H1 (cell line): ENCODE results near the gene ASAP2. TPM values are rescaled to one million over a fixed set of nuclear protein-coding genes. Genes with fewer than 3 reads are reported as not detected.

ENCODE experiments used
- CTCF ChIA-PET: fragments of 300-600 bp; sonication (Branson Sonifier 250); formaldehyde crosslinking; loops from one replicate; lab custom pipeline; 2021; ENCODE audit not compliant: partially characterized antibody; lab: Charles Lee
- POLR2A ChIA-PET: fragments of 300-600 bp; sonication (Branson Sonifier 250); formaldehyde crosslinking; loops from one replicate; lab custom pipeline; 2021; ENCODE audit warnings: inconsistent platforms; ENCODE audit not compliant: partially characterized antibody; lab: Charles Lee
- DNase-seq, 2 experiments: peaks; one replicate each; pipeline versions ENCODE4 v3.0.0 to v3.0.0-alpha.2; 2010 to 2022; ENCODE audit warnings: low spot score in 2 of 2, low read depth in 1 of 2, mixed read lengths in 1 of 2
- FAIRE-seq: peaks from 2 replicates; lab custom pipeline; 2011; peaks lifted over from hg19 to GRCh38; lab: Jason Lieb, UNC
- H2AFZ ChIP-seq: 2 replicates; pipeline ENCODE4 v1.8.1; 2012; ENCODE audit warnings: low read length, inconsistent platforms
- H2AK5ac ChIP-seq: 2 replicates; pipeline ENCODE4 v1.6.1; 2013; ENCODE audit warnings: low read depth, low read length
- H2BK120ac ChIP-seq: replicated peaks from 2 replicates; pipeline ENCODE3; 2013; ENCODE audit warnings: low read depth, low read length, inconsistent platforms
- H2BK12ac ChIP-seq: 2 replicates; pipeline ENCODE4 v1.6.1; 2013; ENCODE audit warnings: low read depth, low read length
- H2BK15ac ChIP-seq: 2 replicates; pipeline ENCODE4 v1.6.1; 2013; ENCODE audit warnings: low read length
- H2BK20ac ChIP-seq: 2 replicates; pipeline ENCODE4 v1.6.1; 2013; ENCODE audit warnings: low read length
- H2BK5ac ChIP-seq: 2 replicates; pipeline ENCODE4 v1.6.1; 2013; ENCODE audit warnings: low read depth, low read length
- H3K14ac ChIP-seq: 2 replicates; pipeline ENCODE4 v1.6.1; 2013; ENCODE audit warnings: inconsistent platforms; ENCODE audit not compliant: insufficient read length
- H3K18ac ChIP-seq: 2 replicates; pipeline ENCODE4 v1.6.1; 2013; ENCODE audit warnings: low read length; ENCODE audit errors: extremely low read depth
- H3K23ac ChIP-seq: 2 replicates; pipeline ENCODE4 v1.6.1; 2013; ENCODE audit warnings: inconsistent platforms; ENCODE audit not compliant: insufficient read length
- H3K23me2 ChIP-seq: 2 replicates; pipeline ENCODE4 v1.6.1; 2013; ENCODE audit warnings: low read depth, low read length
- H3K27ac ChIP-seq: 2 replicates; pipeline ENCODE4 v1.6.1; 2011; ENCODE audit warnings: low read depth, low read length, inconsistent platforms
- H3K27me3 ChIP-seq, 4 experiments: replicated peaks in 1 of 4; 1 replicate in 1 of 4; 2 replicates in 3 of 4; pipeline versions ENCODE4 v1.6.1 to v1.8.1; 2011 to 2013; ENCODE audit warnings: low read length in 3 of 4, mild to moderate bottlenecking in 3 of 4, inconsistent platforms in 2 of 4, mixed read lengths in 2 of 4, moderate library complexity in 1 of 4; ENCODE audit not compliant: control insufficient read depth in 3 of 4, insufficient read depth in 3 of 4; ENCODE audit errors: extremely low read depth in 1 of 4
- H3K36me3 ChIP-seq, 4 experiments: 2 replicates each; pipeline versions ENCODE4 v1.6.1 to v1.8.1; 2011 to 2013; ENCODE audit warnings: mild to moderate bottlenecking in 4 of 4, low read length in 3 of 4, moderate library complexity in 2 of 4, control low read depth in 1 of 4, inconsistent platforms in 1 of 4; ENCODE audit not compliant: insufficient read depth in 4 of 4, control insufficient read depth in 2 of 4
- H3K4ac ChIP-seq: replicated peaks from 2 replicates; pipeline ENCODE3; 2013; ENCODE audit warnings: low read length, low read depth, mixed read lengths, inconsistent platforms; ENCODE audit not compliant: insufficient read length
- H3K4me1 ChIP-seq, 4 experiments: replicated peaks in 1 of 4; 1 replicate in 1 of 4; 2 replicates in 3 of 4; pipeline versions ENCODE4 v1.6.1 to v1.8.1; 2011 to 2013; ENCODE audit warnings: low read length in 3 of 4, inconsistent platforms in 2 of 4, mixed read lengths in 1 of 4; ENCODE audit not compliant: insufficient read depth in 4 of 4, control insufficient read depth in 3 of 4
- H3K4me2 ChIP-seq, 2 experiments: 2 replicates each; pipeline versions ENCODE4 v1.6.1 to v1.8.1; 2011 to 2013; ENCODE audit warnings: low read depth in 2 of 2, low read length in 2 of 2, control low read depth in 1 of 2, inconsistent platforms in 1 of 2, mild to moderate bottlenecking in 1 of 2; ENCODE audit not compliant: insufficient read depth in 1 of 2
- H3K4me3 ChIP-seq, 4 experiments: fragments of 200-600, 300-600 bp in 1 of 4; sonication (generic), shearing (Covaris generic), sonication (Bioruptor Twin) in 1 of 4; 2 replicates each; pipeline versions ENCODE4 v1.5.1 to v1.8.1; 2011 to 2016; ENCODE audit warnings: low read length in 4 of 4, low read depth in 3 of 4, control low read depth in 2 of 4, inconsistent platforms in 2 of 4, mild to moderate bottlenecking in 2 of 4, mixed read lengths in 1 of 4, moderate library complexity in 1 of 4; ENCODE audit not compliant: insufficient read depth in 2 of 4; ENCODE audit errors: extremely low read depth in 1 of 4
- H3K56ac ChIP-seq: replicated peaks from 2 replicates; pipeline ENCODE3; 2013; ENCODE audit warnings: low read depth, mild to moderate bottlenecking, mixed read lengths, low read length, inconsistent platforms; ENCODE audit not compliant: insufficient read length
- H3K79me1 ChIP-seq: 2 replicates; pipeline ENCODE4 v1.6.1; 2013; ENCODE audit warnings: low read depth, low read length, control low read depth
- H3K79me2 ChIP-seq, 2 experiments: 2 replicates each; pipeline versions ENCODE4 v1.6.1 to v1.8.1; 2012 to 2013; ENCODE audit warnings: low read length in 2 of 2, mild to moderate bottlenecking in 2 of 2, inconsistent platforms in 1 of 2; ENCODE audit not compliant: insufficient read depth in 2 of 2, control insufficient read depth in 1 of 2
- H3K9ac ChIP-seq, 4 experiments: replicated peaks in 1 of 4; 1 replicate in 1 of 4; 2 replicates in 3 of 4; pipeline versions ENCODE4 v1.6.1 to v1.8.1; 2011 to 2013; ENCODE audit warnings: low read depth in 3 of 4, low read length in 3 of 4, control low read depth in 2 of 4, mild to moderate bottlenecking in 2 of 4, moderate library complexity in 2 of 4, inconsistent platforms in 1 of 4; ENCODE audit errors: extremely low read depth in 1 of 4
- H3K9me3 ChIP-seq, 2 experiments: 2 replicates each; pipeline versions ENCODE4 v1.6.1 to v1.8.1; 2012 to 2013; ENCODE audit warnings: mild to moderate bottlenecking in 2 of 2, moderate library complexity in 2 of 2, control low read depth in 1 of 2, inconsistent platforms in 1 of 2, low read depth in 1 of 2, low read length in 1 of 2, mixed read lengths in 1 of 2; ENCODE audit not compliant: insufficient read depth in 2 of 2
- H4K20me1 ChIP-seq, 2 experiments: replicated peaks in 1 of 2; 2 replicates each; pipeline versions ENCODE3 to v1.8.1; 2011 to 2013; ENCODE audit warnings: inconsistent platforms in 2 of 2, low read length in 2 of 2, mild to moderate bottlenecking in 1 of 2; ENCODE audit not compliant: insufficient read depth in 2 of 2, control insufficient read depth in 1 of 2
- H4K5ac ChIP-seq: 2 replicates; pipeline ENCODE4 v1.6.1; 2013; ENCODE audit warnings: low read length, low read depth, mixed read lengths, inconsistent platforms; ENCODE audit not compliant: insufficient read length
- H4K8ac ChIP-seq: 2 replicates; pipeline ENCODE4 v1.8.0; 2013; ENCODE audit warnings: mild to moderate bottlenecking, moderate library complexity, low read length, inconsistent platforms; ENCODE audit not compliant: insufficient read depth; ENCODE audit errors: extremely low read depth
- H4K91ac ChIP-seq: replicated peaks from 2 replicates; pipeline ENCODE3; 2013; ENCODE audit warnings: low read length, mixed read lengths, inconsistent platforms; ENCODE audit not compliant: insufficient read length
- BCL11A ChIP-seq, 2 experiments: IDR thresholded peaks; one replicate each; pipeline ENCODE4 v1.6.1; 2011; ENCODE audit warnings: low read depth in 2 of 2, low read length in 2 of 2, mild to moderate bottlenecking in 2 of 2
- CEBPB ChIP-seq: IDR thresholded peaks from 2 replicates; pipeline ENCODE4 v1.6.1; 2012; ENCODE audit warnings: low read depth, low read length
- CHD1 ChIP-seq: IDR thresholded peaks from 2 replicates; pipeline ENCODE4 v1.6.1; 2012; ENCODE audit warnings: low read depth, low read length, improper control_type of control experiment
- FOSL1 ChIP-seq: IDR thresholded peaks from 2 replicates; pipeline ENCODE4 v1.6.1; 2011; ENCODE audit warnings: mild to moderate bottlenecking, low read depth, low read length, moderate library complexity; ENCODE audit not compliant: insufficient read depth
- GABPA ChIP-seq: IDR thresholded peaks from 2 replicates; pipeline ENCODE4 v1.6.1; 2011; ENCODE audit warnings: mild to moderate bottlenecking, low read length, moderate library complexity, borderline replicate concordance; ENCODE audit not compliant: insufficient read depth
- JUND ChIP-seq: IDR thresholded peaks from 2 replicates; pipeline ENCODE4 v1.6.1; 2011; ENCODE audit warnings: mild to moderate bottlenecking, improper control_type of control experiment, low read length
- POLR2A ChIP-seq, 2 experiments: IDR thresholded peaks; 1 replicate in 1 of 2; 2 replicates in 1 of 2; pipeline ENCODE4 v1.6.1; 2011; ENCODE audit warnings: low read depth in 2 of 2, low read length in 2 of 2, mild to moderate bottlenecking in 2 of 2; ENCODE audit errors: control extremely low read depth in 1 of 2
- POU5F1 ChIP-seq: IDR thresholded peaks from 2 replicates; pipeline ENCODE4 v1.6.1; 2011; ENCODE audit warnings: low read depth, mild to moderate bottlenecking, low read length, moderate library complexity
- RBBP5 ChIP-seq: IDR thresholded peaks from 2 replicates; pipeline ENCODE4 v1.7.1; 2012; ENCODE audit warnings: low read depth, mild to moderate bottlenecking, inconsistent platforms, low read length, moderate library complexity, borderline replicate concordance
- SP1 ChIP-seq: IDR thresholded peaks from 2 replicates; pipeline ENCODE4 v1.6.1; 2011; ENCODE audit warnings: low read depth, low read length
- SP2 ChIP-seq: IDR thresholded peaks from 2 replicates; pipeline ENCODE4 v1.6.1; 2012; ENCODE audit warnings: mild to moderate bottlenecking, low read length, inconsistent platforms
- TAF1 ChIP-seq: IDR thresholded peaks from 2 replicates; pipeline ENCODE4 v1.6.1; 2011; ENCODE audit warnings: mild to moderate bottlenecking, low read depth, low read length
- TAF7 ChIP-seq: optimal IDR thresholded peaks from 2 replicates; pipeline ENCODE3; 2011; ENCODE audit warnings: low read depth, mild to moderate bottlenecking, inconsistent platforms, low read length, moderate library complexity, borderline replicate concordance
- TCF12 ChIP-seq: IDR thresholded peaks from 2 replicates; pipeline ENCODE4 v1.6.1; 2011; ENCODE audit warnings: low read depth, mild to moderate bottlenecking, low read length
- TEAD4 ChIP-seq: IDR thresholded peaks from 2 replicates; pipeline ENCODE4 v1.6.1; 2012; ENCODE audit warnings: low read depth, low read length, inconsistent platforms, mixed read lengths
- WGBS, 2 experiments: shearing (Covaris generic) in 1 of 2; methylation state at CpG; one replicate each; pipeline versions ENCODE4 v1.1.6 to v1.1.7; 2013 to 2015; ENCODE audit warnings: low lambda C conversion rate in 2 of 2, mixed read lengths in 2 of 2, inconsistent platforms in 1 of 2, low coverage in 1 of 2, missing lambda C conversion rate in 1 of 2; ENCODE audit not compliant: insufficient replicate concordance in 2 of 2, insufficient coverage in 1 of 2, insufficient read length in 1 of 2; ENCODE audit errors: extremely low coverage in 1 of 2, missing lambda C conversion rate in 1 of 2; 5-methylcytosine and 5-hydroxymethylcytosine counted together
- polyA plus RNA-seq, 7 experiments: library from polyadenylated mRNA; depleted of rRNA in 3 of 7; stranded (reverse) in 5 of 7; unstranded in 2 of 7; fragments of >200 nt in 5 of 7; fragments of 200-250 nt in 2 of 7; gene quantifications; 1 replicate in 5 of 7; 2 replicates in 1 of 7; 4 replicates in 1 of 7; pipeline versions ENCODE4 v1.2.1 to v1.2.3, GENCODE V29; 2011 to 2013; ENCODE audit warnings: missing spikeins in 2 of 7, mixed read lengths in 2 of 7
- total RNA-seq: library from RNA; stranded (reverse); fragmentation: NEBNext Ultra II Directional; extraction: Animal tissue kit (Norgen Biotek cat#: 25700); gene quantifications from 2 replicates; pipeline ENCODE4 v1.2.1, GENCODE V29; 2021

The ASAP2 gene
- total and polyA plus RNA-seq, 2 of the 8 experiments (the other 6 are each of a cell fraction or from before 2014, with no cell fraction given), result 10.2 to 18.7 TPM

DNA sequence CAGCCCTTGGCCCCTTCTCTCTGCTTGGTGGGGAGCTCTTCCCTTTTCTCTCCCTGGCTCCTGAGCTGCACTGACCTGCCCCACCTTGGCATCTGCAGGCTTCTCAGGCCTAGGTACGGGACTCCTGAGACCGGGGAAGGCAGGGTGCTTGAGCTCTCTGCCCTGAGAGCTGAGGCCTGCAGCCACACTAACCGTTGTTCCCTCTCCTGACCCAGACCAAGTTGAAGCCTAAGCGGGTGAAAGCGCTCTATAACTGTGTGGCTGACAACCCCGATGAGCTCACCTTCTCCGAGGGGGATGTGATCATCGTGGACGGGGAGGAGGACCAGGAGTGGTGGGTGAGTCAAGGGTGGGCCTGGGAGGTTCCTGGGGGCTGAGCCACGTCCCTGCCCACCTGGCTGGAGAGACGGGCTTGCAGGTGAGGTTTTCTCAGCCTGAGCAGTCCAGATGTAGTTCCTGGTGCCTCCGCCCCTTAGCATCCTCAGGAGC, 194.5 kb downstream of the ASAP2 start:
- Histone ChIP-seq H3K79me1 (no peaks in the 10 kb centered on the region), H3K27ac (no peak overlapping the region), H3K4me1 (no peaks in the 10 kb centered on the region; a peak in 2 of 7 replicates), H4K5ac (no peak overlapping the region), H3K9ac (no peak overlapping the region), H2BK15ac (no peak overlapping the region), H3K9me3 (no peaks in the 10 kb centered on the region), H3K4me3 (no peak overlapping the region), H4K8ac (peak overlapping the region; percentile 65), H3K79me2 (no peaks in the 10 kb centered on the region), H3K23me2 (no peaks in the 10 kb centered on the region), H2AK5ac (no peak overlapping the region), H3K27me3 (no peaks in the 10 kb centered on the region), H2BK12ac (no peak overlapping the region), H2BK120ac (no peak overlapping the region), H4K20me1 (peaks cover 0 to 2% of the 10 kb centered on the region in 2 experiments), H3K36me3 (no peaks in the 10 kb centered on the region; a peak in 3 of 8 replicates), H2BK20ac (no peak overlapping the region), H3K23ac (no peak overlapping the region), H2BK5ac (no peak overlapping the region; the same call in 1 of the 2 replicates), H3K56ac (no peak overlapping the region), H3K4me2 (no peak overlapping the region), H4K91ac (no peak overlapping the region), H3K18ac (0 out of 2 replicates have a peak overlapping the region, but pooled peaks have one; percentile 2), H2AFZ (no peak overlapping the region), H3K4ac (no peak overlapping the region), H3K14ac (no peak overlapping the region)
- FAIRE-seq, result no peak
- POLR2A ChIA-PET, result no interaction called here
- 91% methylated on average over 8 of the region's 12 CpGs; no CpG with 5 or more reads in 1 of the 2 experiments for WGBS, 2 experiments
- no peak for DNase-seq
- CTCF ChIA-PET, result interaction anchor here (0.5 to 2.8 kb wide), 13 partner anchors 11 to 532 kb away, joined by 3 to 13 read pairs (median 3); no protein-coding TSS in a partner anchor
- TF ChIP-seq RBBP5 (no peak), CEBPB (no peak), JUND (no peak), TAF1 (no peak), CHD1 (no peak), GABPA (no peak), TAF7 (no peak), BCL11A (IDR thresholded peaks at IDR 0.05; ENCODE audit: low read depth in 2 of 2, low read length in 2 of 2) (no peak), TEAD4 (no peak), POU5F1 (no peak), SP1 (no peak), SP2 (no peak), FOSL1 (no peak), POLR2A (IDR thresholded peaks at IDR 0.05; ENCODE audit: control extremely low read depth in 1 of 2, low read depth in 2 of 2, low read length in 2 of 2) (no peak), TCF12 (no peak)
